HG03558 (cell line): ENCODE data around the gene ARID5A.

Experiments used
- ATAC-seq: cut with Tn5 transposase; IDR thresholded peaks from one replicate; pipeline ENCODE4 v1.9.1; 2021; ENCODE audit warnings: moderate number of reproducible peaks; ENCODE audit not compliant: unreplicated experiment; ENCODE audit errors: extremely low read depth

ARID5A gene

DNA sequence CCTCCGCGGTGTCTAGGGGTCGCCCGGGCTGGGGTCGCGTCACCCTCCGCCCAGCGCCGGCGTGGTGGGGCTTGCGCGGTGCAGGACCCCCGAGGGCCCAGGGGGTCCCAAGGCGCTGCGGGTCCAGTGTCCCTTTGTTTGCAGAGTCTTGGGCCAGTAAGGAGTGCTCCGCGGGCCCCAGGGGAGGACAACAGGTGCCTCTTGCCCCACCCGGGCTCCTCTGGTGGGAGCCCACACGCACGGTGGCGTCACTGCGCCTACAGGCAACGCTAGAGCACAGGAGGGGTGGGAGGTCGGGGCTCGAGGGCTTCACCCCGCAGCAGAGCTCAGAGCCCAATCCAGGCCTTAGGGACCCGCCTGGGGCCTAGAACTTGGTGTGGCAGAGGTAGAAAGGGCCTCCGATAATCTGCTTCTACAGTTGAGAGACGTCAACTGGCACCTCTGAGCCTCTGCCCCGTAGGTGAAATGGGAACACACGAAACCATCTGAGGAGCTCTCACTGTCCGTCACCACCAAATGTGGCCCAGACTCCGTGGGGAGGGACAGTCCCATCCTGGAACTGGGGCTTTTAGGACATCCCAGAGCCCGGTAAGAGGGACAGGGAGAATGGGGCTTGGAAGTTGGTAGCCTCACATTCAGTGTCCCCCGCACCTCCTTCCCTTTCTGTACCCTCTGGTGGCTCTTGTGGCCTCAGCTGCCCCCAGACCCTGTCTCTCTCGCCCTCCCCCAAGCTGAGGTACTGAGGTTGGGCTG is 1.4 kb downstream of the ARID5A start:
- ATAC-seq = no peak

DNA sequence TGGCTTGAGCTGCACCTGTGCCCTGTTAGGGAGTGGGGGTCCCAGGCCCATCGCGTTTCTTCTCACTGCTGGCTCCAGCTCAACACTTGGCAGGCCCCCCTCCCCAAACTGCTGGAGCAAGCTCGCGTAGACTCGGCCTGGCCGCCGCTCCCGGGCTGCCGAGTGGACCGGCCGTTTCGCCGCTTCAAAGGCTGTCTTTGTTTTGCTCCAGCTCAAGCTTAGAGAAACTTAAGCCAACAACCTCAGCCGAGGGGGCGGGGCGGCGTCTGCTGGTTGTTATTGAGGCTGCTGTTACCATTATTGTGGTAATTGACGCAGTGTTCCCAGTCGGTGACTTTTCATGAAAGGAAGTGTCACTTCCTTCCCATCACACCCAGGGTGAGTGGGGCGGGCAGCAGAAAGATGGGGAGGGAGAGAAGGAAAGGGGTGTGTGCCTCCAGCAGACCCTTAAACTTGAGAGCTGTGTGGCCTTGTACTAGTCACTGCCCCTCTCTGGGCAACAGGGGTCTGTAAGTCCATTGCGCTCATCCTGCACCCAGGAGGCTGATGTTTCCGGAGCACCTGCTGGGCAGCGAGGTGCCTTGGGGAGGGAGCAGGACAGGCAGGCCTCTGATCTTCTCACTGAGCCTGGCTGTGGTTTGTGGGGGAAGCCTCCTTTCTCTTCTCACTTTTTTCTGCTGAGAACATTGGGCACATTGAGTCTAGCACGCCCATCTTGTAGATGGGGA is 2.1 kb downstream of the ARID5A start:
- no peak for ATAC-seq

- no peak for ATAC-seq
Observed at GRCh38 chr2:96539215-96539920, 2.8 kb downstream of the ARID5A start.

DNA sequence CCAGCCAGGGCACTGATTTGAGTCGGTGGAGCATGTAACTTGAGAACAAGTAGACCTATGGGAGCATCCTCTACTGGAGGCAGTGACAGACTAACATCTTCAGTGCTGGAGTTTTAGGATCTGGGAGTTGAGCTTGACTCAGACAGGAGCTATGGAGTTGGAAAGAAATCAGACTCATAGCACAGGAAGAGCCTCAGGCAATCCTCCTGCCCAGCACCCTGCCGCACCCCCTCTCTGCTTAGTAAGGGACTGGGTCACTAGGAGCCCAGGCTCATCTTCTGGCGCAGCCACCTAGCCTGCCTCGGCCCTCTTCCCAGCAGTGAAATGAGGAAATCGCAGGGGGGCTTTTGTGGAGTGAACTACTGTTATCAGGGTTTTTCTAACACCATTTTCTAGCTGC is 3.6 kb downstream of the ARID5A start:
- no peak for ATAC-seq

DNA sequence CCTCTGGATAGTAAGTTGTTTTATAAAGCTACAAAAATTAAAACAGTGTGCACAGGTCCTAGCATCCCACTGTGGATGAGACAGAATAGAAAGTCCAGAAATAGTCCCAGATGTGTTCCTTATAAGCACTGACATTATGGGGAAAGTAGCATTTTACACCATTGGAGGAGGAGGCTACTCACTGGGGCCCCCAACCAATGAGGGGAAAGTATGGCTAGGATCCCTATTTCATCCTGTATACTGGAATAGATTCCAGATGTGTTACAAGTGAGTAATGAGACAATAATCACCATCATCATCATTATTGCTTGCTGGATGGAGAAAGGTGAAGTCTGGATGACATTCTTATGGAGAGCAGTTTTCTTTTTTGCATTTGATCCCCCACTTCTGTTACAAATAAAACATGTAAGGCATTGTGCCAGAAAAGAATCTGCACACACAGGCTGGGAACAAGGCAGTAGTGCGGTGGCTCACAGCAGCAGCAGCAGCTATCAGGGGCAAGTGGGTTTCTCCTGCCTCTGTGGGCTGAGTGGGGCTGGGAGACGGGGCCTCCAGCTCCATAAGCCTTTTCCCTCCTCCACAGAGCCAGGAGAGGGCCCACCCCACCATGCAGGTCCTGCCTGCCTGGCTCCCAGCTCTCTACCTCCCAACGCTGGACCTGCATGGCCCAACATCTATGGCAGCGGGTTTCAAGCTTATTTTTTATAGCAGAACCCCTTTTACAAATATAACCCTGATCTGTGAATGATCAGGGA is 5.0 kb downstream of the ARID5A start:
- no peak for ATAC-seq

GRCh38 chr2:96542357-96542977 is 5.9 kb downstream of the ARID5A start:
- no peak for ATAC-seq

DNA sequence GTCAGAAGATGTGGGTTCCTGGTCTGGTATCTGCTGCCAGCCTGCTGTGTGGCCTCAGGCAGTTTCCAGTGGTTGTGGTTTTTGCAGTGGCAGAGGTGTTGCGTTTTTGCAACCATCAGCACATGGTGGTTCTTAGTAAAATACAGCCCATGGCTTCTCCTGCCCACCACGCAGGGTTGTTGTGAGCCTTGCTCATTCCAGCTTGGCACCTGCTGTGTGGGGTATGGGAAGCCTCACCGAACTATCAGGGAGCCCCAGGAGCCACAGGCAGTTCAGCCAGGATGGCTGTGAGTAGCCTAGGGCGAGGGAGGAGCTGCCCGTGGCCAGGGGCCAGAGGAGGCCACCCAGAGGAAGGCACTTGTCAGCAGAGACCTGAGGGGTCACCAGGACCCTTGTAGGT is 9.8 kb downstream of the ARID5A start:
- no peak for ATAC-seq

DNA sequence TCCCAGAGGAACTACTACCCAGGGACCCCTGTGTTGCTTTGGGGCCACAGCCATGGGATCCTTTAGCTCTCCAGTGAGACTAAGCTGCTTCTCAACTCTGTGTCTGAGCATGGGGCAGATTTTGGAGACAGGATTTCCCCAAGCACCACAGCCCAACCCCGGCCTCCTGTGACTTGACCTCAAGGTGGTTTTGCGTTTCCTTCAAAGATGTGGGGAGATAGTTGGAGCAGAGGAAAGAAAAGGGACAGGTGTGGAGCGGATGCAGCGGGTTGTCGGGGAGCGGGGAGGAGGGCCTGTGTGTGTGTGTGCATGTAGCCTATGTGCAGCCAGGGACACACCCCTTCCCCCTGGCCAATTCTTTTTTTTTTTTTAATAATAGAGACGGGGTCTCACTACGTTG is 10.2 kb downstream of the ARID5A start:
- ATAC-seq = no peak

DNA sequence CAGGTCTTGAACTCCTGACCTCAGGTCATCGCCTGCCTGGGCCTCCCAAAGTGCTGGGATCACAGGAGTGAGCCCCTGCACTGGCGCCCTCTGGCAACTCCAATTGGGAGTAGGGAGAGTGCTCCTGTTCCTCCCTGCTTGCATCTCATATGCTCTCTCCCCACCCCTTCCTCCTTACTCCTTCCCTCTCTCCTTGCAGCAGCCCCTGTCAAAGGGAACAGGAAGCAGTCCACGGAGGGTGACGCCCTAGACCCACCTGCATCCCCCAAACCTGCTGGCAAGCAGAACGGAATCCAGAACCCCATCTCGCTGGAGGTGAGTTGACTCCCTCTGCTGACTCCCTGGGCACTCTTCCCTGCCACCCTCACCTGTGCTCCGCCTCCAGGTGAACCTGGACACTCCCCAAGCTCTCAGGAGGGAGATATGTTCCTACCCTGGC is 10.7 kb downstream of the ARID5A start:
- ATAC-seq = no peak

- ATAC-seq = no peak
Observed at GRCh38 chr2:96547731-96548171, 11.2 kb downstream of the ARID5A start.

DNA sequence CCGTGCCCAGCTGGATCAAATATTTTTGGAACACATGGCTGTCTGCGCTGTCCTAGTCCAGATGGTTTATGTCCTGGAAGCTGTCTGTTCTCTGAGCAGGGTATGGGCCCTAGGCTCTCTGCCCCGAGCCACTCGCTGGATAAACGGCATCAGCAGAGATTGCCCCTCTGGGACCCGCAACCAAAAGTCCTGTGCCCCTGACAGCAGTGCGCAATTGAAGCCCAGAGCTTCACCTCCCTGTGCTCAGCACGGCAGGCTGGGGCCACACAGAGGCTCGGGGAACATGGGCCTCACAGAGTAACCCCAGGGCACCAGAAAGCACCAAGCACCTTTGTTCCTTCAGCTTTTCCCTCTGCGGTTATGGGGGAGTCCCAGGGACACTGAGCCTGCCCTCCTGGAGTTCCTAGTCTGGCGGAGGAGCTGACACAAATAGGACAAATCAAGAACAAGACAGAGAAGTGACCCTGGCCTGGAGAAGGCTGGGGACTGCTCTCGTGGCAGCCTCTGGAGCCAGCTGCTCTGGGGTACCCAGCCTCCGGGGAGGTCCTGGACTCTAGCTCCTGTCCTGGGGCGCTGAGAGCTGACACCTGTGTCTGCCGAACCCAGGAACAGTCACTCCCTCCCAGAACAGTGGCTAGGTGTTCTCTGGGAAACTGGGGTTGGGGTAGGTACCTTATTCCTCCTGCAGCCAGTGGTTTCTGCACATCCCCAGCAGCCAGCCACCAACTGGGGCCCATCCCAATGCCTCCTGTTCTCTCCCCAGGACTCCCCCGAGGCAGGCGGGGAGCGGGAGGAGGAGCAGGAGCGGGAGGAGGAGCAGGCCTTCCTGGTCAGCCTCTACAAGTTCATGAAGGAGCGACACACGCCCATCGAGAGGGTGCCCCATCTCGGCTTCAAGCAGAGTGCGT is 12.3 kb downstream of the ARID5A start:
- ATAC-seq = no peak

DNA sequence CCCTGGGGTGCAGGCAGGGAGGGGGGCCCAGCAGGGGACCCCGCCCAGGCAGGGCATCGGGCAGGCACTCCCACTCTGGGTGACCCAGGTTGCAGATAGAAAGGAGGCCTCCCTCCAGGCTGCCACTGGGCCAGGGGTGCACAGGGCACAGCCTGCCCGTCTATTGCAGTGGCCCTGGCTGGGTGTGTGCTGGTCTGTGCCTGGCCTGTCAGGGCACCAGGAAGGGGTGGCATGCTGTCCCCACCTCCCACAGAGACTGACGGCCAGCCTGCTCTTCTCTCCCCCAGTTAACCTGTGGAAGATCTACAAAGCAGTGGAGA is 12.9 kb downstream of the ARID5A start:
- no peak for ATAC-seq

DNA sequence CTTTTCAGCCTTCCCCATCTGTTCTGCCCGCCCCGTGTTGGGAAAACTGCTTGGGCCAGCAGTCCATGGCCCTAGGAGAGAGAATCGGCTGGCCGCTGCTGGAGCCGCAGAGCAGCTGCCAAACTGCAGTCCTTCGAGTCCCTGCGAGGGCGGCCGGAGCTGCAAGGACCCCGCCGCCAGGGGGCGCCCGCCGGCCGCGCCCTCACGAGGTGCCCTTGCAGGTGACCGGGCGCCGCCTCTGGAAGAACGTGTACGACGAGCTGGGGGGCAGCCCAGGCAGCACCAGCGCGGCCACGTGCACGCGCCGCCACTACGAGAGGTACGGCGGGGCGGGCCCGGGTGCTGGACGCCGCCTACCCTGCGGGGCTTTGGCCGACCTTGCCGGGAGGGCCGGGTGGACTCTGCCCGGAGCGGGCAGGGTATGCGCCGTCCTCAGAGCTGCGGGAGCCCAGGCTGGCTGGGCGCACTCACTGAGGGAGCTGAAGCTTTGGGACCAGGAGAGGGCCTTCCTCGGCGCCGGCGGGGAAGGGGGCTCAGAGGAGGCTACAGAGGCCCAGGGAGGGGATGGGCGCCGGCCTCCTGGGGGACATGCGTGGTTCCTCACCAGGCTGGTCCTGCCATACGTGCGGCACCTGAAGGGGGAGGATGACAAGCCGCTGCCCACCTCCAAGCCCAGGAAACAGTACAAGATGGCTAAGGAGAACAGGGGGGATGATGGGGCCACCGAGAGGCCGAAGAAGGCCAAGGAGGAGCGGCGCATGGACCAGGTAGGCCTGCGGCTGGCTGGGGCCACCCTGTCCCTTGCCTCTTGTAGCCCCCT is 13.6 kb downstream of the ARID5A start:
- ATAC-seq = no peak

DNA sequence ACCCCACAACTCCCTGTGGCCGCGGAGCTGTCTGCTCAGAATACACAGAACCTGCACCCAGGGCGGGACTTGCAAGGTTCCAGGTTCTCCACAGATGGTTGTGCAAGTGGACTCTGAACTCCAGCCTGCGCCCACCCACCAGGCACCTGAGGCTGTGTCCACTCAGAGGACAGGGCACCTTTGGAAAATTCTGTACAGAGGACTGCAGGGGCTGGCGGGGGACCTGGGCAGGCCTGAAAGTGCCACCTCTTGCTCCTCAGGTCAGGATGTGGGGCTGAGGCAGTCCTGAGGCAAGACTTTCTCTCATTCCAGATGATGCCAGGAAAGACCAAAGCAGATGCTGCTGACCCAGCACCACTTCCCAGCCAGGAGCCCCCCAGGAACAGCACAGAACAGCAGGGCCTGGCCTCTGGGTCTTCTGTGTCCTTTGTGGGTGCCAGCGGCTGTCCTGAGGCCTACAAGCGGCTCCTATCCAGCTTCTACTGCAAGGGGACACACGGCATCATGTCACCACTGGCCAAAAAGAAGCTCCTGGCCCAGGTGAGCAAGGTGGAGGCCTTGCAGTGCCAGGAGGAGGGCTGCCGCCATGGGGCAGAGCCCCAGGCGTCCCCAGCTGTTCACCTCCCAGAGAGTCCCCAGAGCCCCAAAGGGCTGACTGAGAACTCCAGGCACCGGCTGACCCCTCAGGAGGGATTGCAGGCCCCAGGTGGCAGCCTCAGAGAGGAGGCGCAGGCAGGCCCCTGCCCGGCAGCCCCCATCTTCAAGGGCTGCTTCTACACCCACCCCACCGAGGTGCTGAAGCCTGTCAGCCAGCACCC is 14.4 kb downstream of the ARID5A start:
- no peak for ATAC-seq

GRCh38 chr2:96551605-96552314 is 15.2 kb downstream of the ARID5A start:
- no peak for ATAC-seq

DNA sequence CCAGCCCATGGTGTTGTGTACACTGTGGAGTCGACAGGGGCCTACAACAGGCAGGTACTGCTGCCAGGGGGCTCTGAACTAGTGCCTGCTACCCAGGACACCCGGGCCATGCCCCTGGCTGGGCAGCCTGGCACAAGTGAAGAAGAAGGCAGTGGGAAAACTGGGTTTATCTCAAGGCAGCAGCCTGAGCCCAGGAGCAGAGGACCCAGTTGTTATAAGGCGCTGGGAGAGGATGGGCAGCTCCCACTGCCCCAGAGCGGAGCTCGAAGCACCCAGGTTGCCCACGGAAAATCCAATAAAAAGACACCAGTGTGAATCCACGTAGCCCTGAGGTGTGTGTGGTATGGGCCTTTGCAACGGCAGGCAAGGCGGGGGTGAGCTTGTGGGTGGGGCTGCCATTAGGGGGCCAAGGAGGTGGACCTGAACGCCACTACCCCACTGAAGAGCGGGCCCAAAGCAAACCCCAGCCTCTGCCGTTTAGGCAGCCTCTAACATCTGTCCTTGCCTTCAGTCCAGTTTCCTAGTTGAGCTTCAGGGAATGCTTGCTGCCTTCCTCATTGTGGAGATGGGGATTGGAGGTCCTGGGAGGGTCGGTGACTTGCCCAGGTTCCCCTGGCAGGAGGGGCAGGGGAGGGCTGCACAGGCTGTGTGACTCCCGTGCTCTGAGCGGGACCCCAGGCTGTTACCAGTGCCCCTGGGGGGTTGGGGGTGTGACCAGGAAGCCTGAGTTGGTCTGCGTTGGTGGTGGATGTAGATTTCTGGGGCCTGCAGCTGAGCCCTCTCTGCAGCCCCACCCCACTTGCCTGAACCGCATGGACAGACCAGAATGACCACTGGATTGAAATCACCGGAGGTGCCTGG is 16.0 kb downstream of the ARID5A start:
- no peak for ATAC-seq
